Large intestine (tissue), 3 donors: Measurements from ENCODE around the gene KIF13A. TPM values are rescaled to one million over a fixed set of nuclear protein-coding genes. Genes with fewer than 3 reads are reported as not detected.

ENCODE experiments used
- DNase-seq, 2 donors: peaks; one replicate each; pipeline versions ENCODE4 v3.0.0 to v3.0.0-alpha.2; 2013
- H3K27ac ChIP-seq: one replicate; pipeline ENCODE4 v1.5.1; 2013; ENCODE audit warnings: low read length
- H3K27me3 ChIP-seq: 2 replicates; pipeline ENCODE4 v1.6.1; 2013; ENCODE audit warnings: low read length; ENCODE audit not compliant: control insufficient read depth, insufficient read depth
- H3K36me3 ChIP-seq: 2 replicates; pipeline ENCODE4 v1.6.1; 2013; ENCODE audit warnings: low read length; ENCODE audit not compliant: control insufficient read depth, insufficient read depth
- H3K4me1 ChIP-seq: one replicate; pipeline ENCODE4 v1.6.1; 2013; ENCODE audit warnings: low read length; ENCODE audit not compliant: control insufficient read depth, insufficient read depth
- H3K4me3 ChIP-seq: one replicate; pipeline ENCODE4 v1.5.1; 2013; ENCODE audit warnings: low read length
- H3K9me3 ChIP-seq: one replicate; pipeline ENCODE4 v1.6.1; 2013; ENCODE audit warnings: mild to moderate bottlenecking, low read depth, low read length, moderate library complexity; ENCODE audit not compliant: control insufficient read depth
- WGBS: methylation state at CpG from one replicate; pipeline ENCODE4 v1.1.5; 2013; ENCODE audit warnings: low lambda C conversion rate; ENCODE audit not compliant: insufficient coverage; 5-methylcytosine and 5-hydroxymethylcytosine counted together
- polyA plus RNA-seq: library from polyadenylated mRNA; unstranded; fragments of 120-200 nt; gene quantifications from one replicate; pipeline ENCODE4 v1.2.1, GENCODE V29; 2013

Gene KIF13A
- polyA plus RNA-seq, 1 donor = 34.4 TPM

GRCh38 chr6:17729223-17730077 is 258.0 kb downstream of the KIF13A start:
- no peaks in the 10 kb centered on the region for H3K36me3 ChIP-seq
- no peaks in the 10 kb centered on the region for H3K27me3 ChIP-seq
- WGBS = 100% methylated on average over 4 of the region's 12 CpGs
- no peak overlapping the region for H3K27ac ChIP-seq
- H3K4me3 ChIP-seq = no peak overlapping the region
- H3K4me1 ChIP-seq = no peaks in the 10 kb centered on the region
- DNase-seq = no peak
- no peaks in the 10 kb centered on the region for H3K9me3 ChIP-seq

GRCh38 chr6:17728551-17729222 is 258.7 kb downstream of the KIF13A start:
- no CpG with 5 or more reads among the region's 49 CpGs for WGBS
- no peaks in the 10 kb centered on the region for H3K27me3 ChIP-seq
- H3K4me1 ChIP-seq = no peaks in the 10 kb centered on the region
- no peak for DNase-seq
- no peaks in the 10 kb centered on the region for H3K9me3 ChIP-seq
- H3K27ac ChIP-seq = no peak overlapping the region
- H3K4me3 ChIP-seq = no peak overlapping the region
- no peaks in the 10 kb centered on the region for H3K36me3 ChIP-seq

DNA sequence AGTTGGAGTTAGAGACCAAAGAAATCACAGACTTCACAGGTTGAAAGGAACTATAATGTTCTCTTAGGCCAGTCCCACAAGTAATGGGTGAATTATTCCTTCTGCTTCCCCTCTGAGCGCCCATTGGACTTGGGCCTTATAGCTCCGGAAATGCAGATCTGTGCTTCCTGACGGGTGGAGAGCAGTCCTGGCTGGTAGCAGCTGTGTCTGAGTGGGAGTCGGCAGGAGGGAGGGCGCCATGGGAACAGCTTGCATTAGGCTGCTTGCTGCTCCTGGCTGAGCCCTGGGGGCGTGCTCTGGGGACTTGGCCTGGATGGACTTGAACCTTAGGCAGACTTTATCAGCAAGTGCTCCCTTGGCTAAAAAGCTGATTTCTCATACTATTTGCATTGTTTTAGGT is 262.4 kb downstream of the KIF13A start:
- peak; percentile 58 to 79 for DNase-seq
- Histone ChIP-seq H3K4me1 (no peaks in the 10 kb centered on the region), H3K9me3 (no peaks in the 10 kb centered on the region), H3K27me3 (no peaks in the 10 kb centered on the region), H3K4me3 (no peak overlapping the region), H3K27ac (no peak overlapping the region), H3K36me3 (no peaks in the 10 kb centered on the region)
- WGBS = no CpG with 5 or more reads among the region's 6 CpGs

GRCh38 chr6:17724341-17724740 is 263.1 kb downstream of the KIF13A start:
- no peak overlapping the region for H3K4me3 ChIP-seq
- no peaks in the 10 kb centered on the region for H3K27me3 ChIP-seq
- H3K27ac ChIP-seq = no peak overlapping the region
- DNase-seq = no peak
- no CpG with 5 or more reads among the region's 3 CpGs for WGBS
- H3K36me3 ChIP-seq = no peaks in the 10 kb centered on the region
- H3K4me1 ChIP-seq = no peaks in the 10 kb centered on the region
- no peaks in the 10 kb centered on the region for H3K9me3 ChIP-seq

- no peaks in the 10 kb centered on the region for H3K4me1 ChIP-seq
- no peak overlapping the region for H3K27ac ChIP-seq
- no peak overlapping the region for H3K4me3 ChIP-seq
- H3K9me3 ChIP-seq = no peaks in the 10 kb centered on the region
- no peaks in the 10 kb centered on the region for H3K36me3 ChIP-seq
- DNase-seq = no peak
- no peaks in the 10 kb centered on the region for H3K27me3 ChIP-seq
- 60% methylated on average over 3 of the region's 3 CpGs for WGBS
These were observed 265.8 kb downstream of the KIF13A start for GRCh38 chr6:17721671-17722070.

- no peaks in the 10 kb centered on the region for H3K27me3 ChIP-seq
- WGBS = no CpG with 5 or more reads among the region's 3 CpGs
These were observed 268.0 kb downstream of the KIF13A start for GRCh38 chr6:17719323-17720041.

DNA sequence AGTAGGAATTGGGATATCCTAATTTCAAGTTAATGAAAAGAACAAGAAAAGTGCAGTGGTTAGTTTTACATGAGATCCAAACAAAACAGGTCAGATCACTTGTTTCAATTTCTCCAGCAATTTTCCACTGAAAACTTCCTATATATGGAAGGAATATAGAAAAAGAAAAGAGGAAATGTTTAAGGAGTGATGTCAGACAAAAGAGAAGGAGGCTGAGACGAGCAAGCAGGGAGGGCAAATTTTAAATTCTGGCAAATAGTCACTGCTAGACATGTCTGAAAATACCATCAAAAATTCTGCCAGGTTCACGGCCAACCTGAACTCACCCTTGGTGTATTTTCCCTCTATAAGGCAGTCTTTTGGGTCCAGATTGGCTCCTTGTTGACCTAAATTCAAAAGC is 271.2 kb downstream of the KIF13A start:
- no peak overlapping the region for H3K27ac ChIP-seq
- no peaks in the 10 kb centered on the region for H3K27me3 ChIP-seq
- WGBS = 60% methylated on average over 1 of the region's 2 CpGs
- no peak overlapping the region for H3K4me3 ChIP-seq
- no peaks in the 10 kb centered on the region for H3K4me1 ChIP-seq
- H3K9me3 ChIP-seq = no peaks in the 10 kb centered on the region
- no peaks in the 10 kb centered on the region for H3K36me3 ChIP-seq
- DNase-seq = no peak

More at GRCh38 chr6:17719323-17720041, 268.0 kb downstream of the KIF13A start:
- no peak for DNase-seq
- Histone ChIP-seq H3K4me1 (no peaks in the 10 kb centered on the region), H3K27ac (no peak overlapping the region), H3K36me3 (no peaks in the 10 kb centered on the region), H3K4me3 (no peak overlapping the region), H3K9me3 (no peaks in the 10 kb centered on the region)

DNA sequence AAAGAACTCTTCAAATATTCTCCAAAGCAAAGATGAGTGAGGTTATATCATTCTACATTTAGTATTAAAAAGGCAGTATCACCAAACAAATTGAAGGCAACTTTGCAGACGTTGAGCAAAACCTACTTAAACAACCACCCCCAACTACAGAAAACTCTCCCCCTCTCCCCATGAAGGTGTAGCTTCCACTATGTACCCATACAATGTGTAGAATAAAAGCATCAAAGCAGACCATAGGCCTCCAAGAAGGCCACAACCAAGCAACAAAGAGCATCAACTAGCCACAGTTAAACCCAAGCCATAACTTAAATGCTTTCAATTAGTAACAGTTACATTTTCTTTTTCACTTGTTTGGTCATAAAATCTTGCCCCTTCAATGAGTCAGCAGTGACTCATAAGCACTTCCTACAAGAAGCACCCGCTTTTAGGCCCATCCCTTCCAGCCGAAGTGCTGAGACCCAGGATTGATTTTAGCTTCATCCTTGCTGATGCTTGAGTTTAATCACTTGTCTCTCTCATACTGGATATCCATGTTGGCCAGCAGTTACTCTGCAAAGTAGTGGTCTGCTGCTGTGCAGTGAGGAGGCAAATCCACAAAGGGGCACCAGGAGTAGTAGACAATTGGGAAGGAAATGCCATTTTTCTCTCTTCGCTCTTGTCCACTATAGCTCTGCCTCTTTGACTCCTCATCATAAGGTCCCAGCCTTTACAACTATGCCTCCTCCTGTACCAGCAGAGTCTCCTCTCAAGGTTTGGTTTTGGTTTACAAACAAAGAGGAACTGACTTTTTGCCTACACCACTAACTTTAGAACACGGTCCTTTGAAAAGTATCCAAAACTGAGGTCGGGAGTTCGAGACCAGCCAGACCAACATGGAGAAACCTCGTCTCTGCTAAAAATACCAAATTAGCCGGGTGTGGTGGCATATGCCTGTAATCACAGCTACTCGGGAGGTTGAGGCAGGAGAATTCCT is 272.3 kb downstream of the KIF13A start:
- H3K36me3 ChIP-seq = no peaks in the 10 kb centered on the region
- H3K4me3 ChIP-seq = no peak overlapping the region
- no peaks in the 10 kb centered on the region for H3K4me1 ChIP-seq
- no CpG with 5 or more reads among the region's 10 CpGs for WGBS
- no peak overlapping the region for H3K27ac ChIP-seq
- H3K27me3 ChIP-seq = no peaks in the 10 kb centered on the region
- no peaks in the 10 kb centered on the region for H3K9me3 ChIP-seq
- no peak for DNase-seq

GRCh38 chr6:17714177-17714576 is 273.3 kb downstream of the KIF13A start:
- DNase-seq = no peak
- H3K27me3 ChIP-seq = no peaks in the 10 kb centered on the region
- H3K9me3 ChIP-seq = no peaks in the 10 kb centered on the region
- no peak overlapping the region for H3K27ac ChIP-seq
- no peaks in the 10 kb centered on the region for H3K4me1 ChIP-seq
- H3K36me3 ChIP-seq = no peaks in the 10 kb centered on the region
- H3K4me3 ChIP-seq = no peak overlapping the region

DNA sequence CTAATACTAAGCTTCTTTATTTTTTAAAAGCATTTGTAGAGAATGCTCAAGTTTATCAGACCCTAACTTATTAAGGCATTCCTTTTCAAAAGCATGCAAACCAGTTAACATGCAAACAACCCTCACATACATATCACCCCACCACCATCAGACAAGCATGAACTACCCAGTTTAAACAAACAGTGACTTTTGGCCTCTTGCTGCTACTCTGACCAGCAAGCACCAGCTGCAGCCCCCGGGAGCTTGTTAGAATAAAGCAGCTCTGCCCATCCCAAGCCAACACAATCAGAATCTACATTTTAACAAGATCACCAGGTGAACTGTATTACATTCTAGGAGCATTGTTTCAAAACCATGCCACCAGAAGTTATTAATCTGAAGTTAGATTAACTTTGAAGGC is 274.9 kb downstream of the KIF13A start:
- Histone ChIP-seq H3K36me3 (no peaks in the 10 kb centered on the region), H3K4me3 (no peak overlapping the region), H3K27me3 (no peaks in the 10 kb centered on the region), H3K4me1 (no peaks in the 10 kb centered on the region), H3K9me3 (no peaks in the 10 kb centered on the region), H3K27ac (no peak overlapping the region)
- no CpG with 5 or more reads among the region's 1 CpG for WGBS
- DNase-seq = no peak
